GM21717 (cell line): Measurements from ENCODE around the gene OR7A17.

ENCODE experiments used
- ATAC-seq: cut with Tn5 transposase; IDR thresholded peaks from one replicate; pipeline ENCODE4 v1.9.1; 2021; ENCODE audit warnings: mild to moderate bottlenecking, moderate library complexity; ENCODE audit not compliant: unreplicated experiment

The OR7A17 gene

DNA sequence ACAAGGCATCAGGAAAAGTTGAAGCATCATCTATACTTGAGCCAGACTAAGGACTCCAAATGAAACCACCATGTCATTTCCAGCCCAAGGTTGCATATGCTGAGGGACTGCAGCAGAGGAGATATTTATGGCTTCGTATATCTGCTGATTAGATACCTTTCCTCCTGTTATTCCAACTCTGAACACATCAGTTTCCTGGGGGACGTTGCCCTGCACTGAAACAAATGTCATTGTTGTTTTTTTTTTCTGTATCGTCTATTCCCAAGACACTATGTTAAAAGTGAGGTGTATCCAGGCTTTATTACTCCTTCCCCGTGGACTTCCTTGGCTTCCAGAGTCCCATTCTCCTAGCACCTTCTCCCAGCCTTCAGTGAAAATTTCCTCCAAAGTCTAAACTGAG, at the start of gene OR7A17:
TSS of gene OR7A17 (minus strand) at position 101 of the 400 bp plus-strand sequence. CDS start 4,777 bp downstream, outside the sequence.
- ATAC-seq: no peak

DNA sequence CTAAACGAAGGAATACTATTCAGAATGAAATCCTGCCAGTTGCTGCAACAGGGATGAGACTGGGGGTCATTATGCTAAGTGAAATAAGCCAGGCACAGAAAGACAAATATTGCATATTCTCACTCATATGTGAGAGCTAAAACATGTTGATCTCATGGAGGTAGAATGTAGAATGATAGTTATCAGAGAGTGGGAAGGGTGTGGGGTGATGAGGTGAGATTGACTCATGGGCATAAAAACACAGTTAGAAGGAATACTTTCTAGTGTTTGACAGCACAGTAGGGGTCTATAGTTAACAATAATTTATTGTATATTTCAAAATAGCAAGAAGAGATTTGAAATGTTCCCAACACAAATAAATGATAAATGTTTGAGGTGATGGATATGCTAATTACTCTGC, 47.6 kb upstream of the OR7A17 start:
- no peak for ATAC-seq

DNA sequence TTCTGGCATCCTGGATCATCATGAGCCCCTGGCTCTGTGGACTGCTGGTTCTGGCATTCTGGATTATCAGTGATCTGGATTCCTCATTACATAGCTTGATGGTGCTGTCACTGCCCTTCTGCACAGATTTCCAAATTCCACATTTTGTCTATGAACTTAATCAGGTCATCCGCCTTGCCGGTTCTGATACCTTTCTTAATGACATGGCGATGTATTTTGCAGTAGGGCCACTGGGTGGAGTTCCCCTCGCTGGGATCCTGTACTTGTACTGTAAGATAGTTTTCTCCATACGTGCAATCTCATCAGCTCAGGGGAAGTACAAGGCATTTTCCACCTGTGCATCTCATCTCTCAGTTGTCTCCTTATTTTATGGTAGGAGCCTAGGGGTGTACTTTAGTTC, 30.9 kb upstream of the OR7A17 start:
- ATAC-seq: no peak

DNA sequence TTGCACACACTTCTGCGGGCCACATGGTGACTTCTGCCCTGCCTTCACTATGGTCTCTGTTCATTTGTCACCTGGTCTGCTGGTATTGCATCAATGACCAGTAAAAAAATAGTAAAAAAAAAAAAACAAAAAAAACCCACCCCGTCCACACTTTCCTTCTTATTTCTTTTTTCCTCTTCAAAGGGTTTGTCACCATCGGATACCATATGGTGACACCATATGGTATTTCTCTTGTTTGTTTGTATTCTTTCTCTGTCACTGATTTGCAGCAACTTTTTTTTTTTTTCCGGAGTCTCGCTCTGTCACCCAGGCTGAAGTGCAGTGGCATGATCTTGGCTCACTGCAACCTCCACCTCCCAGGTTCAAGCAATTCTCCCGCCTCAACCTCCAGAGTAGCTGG, 29.2 kb upstream of the OR7A17 start:
- ATAC-seq: no peak

DNA sequence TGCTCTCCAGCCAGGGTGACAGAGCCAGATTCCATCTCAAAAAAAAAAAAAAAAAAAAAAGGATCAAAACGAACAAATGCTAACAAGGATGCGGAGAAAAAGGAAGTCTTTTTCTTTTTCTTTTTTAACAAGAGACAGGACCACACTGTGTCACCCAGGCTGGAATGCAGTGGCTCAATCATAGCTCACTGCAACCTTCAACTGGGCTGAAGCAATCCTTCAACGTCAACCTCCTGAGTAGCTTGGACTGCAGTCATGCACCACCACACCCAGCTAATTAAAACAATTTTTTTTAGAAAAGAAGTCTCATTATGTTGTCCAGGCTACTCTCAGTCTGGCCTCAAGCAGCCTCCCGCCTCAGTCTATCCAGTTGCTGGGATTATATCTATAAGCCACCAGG, 20.8 kb upstream of the OR7A17 start:
- ATAC-seq: no peak

DNA sequence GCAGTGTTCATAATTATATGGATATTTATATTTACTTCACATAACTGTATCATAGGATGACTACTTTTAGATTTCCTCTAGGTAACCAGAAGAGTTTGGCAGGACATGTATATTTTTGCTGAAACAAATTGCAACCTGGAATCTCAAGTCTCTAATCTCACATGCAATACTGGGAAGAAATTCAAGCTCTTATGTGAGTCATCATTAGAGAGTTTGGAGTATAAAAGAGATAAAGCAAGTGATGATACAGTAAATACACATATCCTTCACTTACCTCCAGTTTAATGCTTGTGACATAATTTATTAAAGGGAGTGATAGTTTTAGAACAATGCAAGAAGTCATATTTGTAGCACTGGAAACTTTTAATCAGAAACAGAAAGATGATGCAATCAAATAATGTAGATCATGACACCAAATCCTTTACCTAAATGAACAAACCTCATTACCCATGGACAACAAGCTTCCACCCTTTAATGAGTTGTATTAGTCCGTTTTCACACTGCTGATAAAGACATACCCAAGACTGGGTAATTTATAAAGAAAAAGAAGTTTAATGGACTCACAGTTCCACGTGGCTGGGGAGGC, 15.8 kb upstream of the OR7A17 start:
- no peak for ATAC-seq

DNA sequence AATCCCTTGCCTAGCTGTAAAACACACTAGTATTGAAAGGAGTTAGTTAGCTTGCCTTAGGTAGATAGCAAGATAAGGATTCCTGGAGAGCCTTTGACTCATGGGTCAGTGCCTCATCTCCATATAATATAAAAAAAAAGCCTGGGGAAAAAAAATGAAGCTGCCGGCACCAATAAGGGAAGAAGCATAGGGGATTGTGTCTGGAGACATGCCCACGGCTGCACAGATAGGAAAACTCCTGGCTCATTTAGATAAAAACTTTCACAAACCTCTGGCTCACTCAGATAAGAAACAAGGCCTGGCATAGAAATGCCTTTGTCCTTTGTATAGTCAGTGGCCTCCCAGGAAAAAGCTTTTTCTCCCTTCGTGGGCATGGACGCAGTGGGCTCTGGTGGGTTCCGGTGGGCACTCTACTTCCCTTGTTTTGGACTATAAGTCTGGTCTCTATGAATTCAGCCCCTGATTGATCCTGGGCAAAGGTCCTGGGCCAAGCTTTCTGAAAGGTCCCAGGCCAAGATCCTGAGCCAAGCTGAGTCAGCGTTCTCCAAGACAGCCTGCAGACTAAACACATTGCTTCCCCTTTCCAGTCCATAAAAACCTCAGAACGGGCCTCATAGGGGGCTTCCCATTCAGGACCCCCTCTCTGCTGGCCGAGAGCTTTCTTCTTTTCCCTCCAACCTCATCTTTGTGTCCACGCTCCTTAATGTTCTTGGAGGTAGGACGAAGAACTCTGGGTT, 4.9 kb upstream of the OR7A17 start:
- ATAC-seq: no peak

DNA sequence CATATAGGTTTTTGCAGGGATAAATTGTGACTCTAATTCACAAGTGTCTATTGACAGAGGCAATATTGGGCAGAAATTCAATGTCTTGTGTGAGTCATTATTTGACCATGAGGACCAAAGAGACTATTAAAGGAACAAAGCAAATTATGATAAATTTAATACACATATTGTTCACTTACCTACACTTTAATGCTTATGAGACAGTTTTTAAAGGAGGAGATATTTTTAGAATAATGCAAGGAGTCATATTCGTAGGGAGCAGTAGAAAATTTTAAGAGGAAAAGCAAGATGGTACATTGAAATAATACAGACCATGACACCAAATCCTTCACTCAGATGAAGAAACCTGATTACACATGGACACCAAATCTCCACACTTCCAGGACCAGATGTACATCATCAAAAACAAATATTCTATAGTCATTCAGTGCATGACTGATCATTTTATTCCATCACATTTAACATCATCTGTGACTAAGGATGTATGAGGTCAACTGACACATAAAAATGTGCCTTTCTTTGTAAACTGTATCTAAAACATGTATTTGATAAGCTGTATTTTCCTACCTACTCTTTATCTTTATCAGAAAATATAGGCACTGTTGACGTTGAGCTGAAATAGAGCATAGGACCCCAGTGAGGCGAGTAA, 4.2 kb upstream of the OR7A17 start:
- ATAC-seq: no peak

DNA sequence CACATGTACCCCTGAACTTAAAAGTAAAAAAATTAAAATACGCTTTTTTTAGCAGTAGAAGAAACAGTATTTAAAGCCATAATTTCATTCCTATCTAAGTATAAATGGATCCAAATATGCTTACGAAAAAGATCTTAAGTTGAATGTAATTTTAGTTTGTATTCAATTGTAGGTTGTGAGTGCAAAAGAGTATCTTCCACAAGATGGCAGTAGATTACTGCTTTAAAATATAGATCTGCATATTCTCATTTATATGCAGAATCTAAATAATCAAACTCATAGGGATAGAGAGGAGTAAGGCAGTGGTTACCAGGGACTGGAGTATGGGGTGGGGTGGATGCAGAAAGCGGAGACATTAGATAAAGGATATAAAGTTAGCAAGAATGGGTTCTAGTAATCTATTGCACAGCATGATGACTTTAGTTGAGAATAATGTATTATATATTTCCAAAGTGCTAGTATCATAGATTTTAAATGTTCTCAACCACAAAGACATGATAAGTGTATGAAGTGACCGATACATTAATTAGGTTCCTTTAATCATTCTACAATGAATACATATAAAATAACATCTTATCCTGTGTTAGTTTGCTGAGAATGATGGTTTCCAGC, 14.2 kb downstream of the OR7A17 start:
- ATAC-seq: no peak

DNA sequence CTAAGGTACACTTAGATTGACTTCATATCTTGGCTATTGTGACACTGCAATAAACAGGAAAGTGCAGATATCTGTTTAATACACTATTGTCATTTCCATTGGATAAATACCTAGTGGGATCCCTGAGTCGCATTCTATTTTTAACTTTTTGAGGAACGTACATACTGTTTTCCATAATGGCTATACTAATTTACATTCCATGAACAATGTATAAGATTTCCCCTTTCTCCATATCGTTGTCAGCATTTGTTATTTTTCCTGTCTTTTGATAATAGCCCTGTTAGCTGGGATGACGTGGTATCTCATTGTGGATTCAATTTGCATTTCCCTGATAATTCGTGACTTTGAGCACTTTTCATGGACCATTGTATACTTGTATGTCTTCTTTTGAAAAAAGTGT, 17.4 kb downstream of the OR7A17 start:
- no peak for ATAC-seq

DNA sequence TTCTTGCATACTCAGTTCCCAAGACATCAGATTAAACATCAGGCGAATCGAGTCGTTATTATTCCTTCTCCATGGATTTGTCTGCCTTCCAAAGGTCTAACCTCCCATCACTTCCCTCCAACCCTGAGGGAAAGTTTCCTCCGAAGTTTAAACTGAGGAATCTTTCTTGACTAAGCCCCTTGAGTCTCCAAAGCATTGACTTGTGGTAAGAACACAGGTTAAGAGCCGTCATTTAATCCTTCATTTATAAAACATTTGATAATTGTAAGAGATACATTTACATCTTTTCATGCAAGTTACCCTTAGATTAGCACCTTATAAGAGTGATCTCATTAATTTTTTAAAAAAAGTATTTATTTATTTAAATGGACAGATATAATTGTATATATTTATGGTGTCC, 37.1 kb downstream of the OR7A17 start, which contains the start of gene OR7A10:
TSS of gene OR7A10 (minus strand) at position 101 of the 400 bp plus-strand sequence. CDS start 7,045 bp downstream, outside the sequence.
- no peak for ATAC-seq

DNA sequence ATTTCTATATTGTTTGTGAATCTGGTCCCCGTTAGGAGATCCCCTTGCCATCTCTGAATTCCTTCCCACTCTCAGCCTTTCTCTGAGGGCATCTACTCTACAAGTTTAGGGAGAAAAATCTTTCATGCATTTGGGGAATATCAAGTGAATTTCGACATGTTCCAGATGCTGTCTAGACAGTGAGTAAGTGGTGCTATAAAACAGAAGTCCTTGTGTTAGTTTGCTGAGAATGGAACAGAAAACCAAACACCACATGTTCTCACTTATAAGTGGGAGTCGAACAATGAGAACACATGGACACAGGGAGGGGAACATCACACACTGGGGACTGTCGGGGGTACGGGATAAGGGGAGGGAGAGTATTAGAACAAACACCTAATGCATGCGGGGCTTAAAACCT, 42.4 kb downstream of the OR7A17 start:
- no peak for ATAC-seq

DNA sequence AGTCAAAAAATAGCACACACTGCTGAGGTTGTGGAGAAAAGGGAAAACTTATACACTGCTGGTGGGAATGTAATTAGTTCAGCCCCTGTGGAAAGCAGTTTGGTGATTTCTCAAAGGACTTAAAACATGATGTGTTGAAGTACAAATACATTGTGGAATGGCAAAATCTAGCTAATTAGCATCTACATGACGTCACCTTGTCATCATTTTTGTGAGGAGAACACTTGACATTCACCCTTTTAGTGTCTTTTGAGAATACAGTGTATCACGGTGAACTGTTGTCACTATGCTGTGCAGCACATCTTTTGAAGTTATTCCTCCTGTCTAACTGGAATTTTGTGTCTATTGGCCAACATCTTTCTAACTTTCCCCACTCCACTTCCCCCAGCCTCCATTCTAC, 42.8 kb downstream of the OR7A17 start:
- no peak for ATAC-seq

DNA sequence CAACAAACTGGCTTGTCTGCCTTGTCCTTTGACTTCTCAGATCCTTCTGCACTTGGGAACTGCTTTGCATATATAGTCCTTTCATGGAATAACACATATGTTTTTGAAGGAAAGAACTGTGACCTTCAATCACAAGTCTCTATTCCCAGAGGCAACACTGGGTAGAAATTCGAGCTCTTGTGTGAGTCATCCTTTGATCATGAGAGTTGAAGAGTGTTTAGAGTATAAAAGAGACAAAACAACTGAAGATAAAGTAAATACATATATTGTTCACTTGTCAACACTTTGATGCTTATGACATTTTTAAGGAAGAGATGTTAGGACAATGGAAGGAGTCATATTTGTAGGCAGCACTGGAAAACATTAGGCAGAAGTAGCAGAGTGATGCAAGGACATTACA, 45.7 kb downstream of the OR7A17 start:
- no peak for ATAC-seq

DNA sequence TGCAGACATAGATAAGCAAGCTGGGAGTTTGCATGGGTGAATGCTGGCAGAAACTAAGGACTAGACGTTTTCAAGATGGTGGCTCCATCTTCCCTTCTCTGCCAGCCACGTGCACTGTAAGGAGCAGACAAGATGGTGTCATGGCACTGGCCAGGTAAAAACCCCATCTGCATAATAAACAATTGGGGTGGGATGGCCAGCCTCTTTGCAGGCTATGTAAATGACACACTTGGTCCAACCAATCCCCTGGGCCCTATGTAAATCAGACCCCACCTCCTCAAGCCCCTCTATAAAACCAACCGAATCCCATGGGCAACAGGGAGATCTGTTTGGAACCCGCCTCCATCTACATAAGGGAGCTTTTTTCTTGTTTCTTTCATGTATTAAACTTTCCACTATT, 48.5 kb downstream of the OR7A17 start:
- ATAC-seq: no peak

DNA sequence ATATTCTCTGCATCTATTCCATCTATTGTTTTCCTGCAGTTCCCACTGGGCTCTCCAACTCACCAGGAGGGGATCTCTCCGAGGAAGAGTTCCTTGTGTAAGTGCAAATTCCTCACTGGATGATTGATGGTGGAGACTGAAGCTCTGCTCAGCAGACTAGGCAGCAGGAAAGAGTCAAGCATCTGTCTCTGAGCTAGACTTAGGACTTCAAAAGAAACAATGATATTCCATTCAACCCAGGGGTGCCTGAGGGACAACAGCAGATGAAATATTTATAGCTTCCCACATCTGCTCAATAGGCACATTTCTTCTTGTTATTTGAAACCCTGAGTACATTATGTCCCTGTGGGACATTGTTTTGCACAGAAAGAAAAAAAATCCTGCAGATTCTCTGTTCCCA, 50.9 kb downstream of the OR7A17 start, which contains the start of the genes OR7A5 and OR7C1:
TSS of gene OR7A5 (minus strand) at position 175 of the 400 bp plus-strand sequence. CDS start 6,944 bp downstream, outside the sequence.
TSS of gene OR7C1 (minus strand) at position 175 of the 400 bp plus-strand sequence. CDS start 35,049 bp downstream, outside the sequence.
- ATAC-seq: no peak

DNA sequence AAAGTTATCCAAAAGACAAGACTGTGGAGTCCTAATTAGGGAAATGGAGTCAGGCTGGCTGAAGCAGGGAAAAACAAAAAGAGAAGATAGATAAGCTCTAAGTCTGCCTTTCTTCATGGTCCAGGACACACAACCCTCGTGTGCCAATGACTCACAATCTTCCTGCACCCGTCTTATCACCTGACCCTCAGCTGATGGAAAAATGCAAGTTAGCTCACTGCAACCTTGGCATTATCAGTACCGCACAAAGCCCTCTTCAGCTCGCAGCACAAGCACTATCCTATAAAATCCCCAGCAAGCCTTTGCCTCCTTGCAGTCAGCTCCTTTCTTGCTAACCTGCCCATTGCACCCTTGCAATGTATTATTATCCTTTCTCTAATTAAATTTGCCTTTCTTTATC, 55.2 kb downstream of the OR7A17 start:
- ATAC-seq: no peak
